C4-2B (cell line): ENCODE data around the gene TRIM27.
A peak's percentile ranks its signal among the peaks of the same experiment; 100 is the strongest.
"Not testable (repeated sequence)": the region's sequence is repeated elsewhere in the genome, so short reads cannot be mapped to it uniquely, and the experiment has no call there.

ENCODE experiments used
- H3K27ac ChIP-seq: fragments of 450-650 bp; 2 replicates; pipeline ENCODE4 v1.5.1; 2017
- CTCF ChIP-seq: fragments of 450-650 bp; conservative IDR thresholded peaks from 2 replicates; pipeline ENCODE4 v1.5.1; 2017; ENCODE audit warnings: mild to moderate bottlenecking
- ZFX ChIP-seq: fragments of 450-650 bp; IDR thresholded peaks from 2 replicates; pipeline ENCODE4 v1.6.1; 2017

The TRIM27 gene

DNA sequence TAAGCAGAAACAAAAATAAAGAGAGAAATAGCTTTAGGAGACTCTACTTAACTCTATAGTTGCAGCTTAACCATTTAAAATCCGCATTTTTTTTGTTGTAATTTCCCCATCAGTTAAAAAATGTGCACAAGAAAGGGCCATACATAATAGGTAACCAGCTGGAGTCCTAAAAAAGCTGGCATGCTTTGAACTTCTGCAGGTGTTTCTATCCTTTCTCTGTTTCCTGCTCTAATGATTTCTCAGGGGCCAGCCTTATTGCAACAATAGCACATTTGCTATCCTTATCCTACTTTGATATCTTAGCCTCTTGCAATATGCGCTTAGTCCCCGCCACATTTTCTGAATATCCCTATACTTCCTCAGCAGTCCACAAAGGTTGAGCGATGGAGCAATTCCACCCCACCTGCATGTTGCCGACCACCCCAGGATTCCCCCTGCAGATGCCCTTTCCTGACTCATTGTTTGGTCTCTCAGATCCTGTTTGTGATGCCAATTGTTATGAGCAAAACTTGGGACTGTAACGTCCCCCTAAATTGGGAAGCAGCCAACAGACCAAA, 48.5 kb downstream of the TRIM27 start:
- TF ChIP-seq ZFX (no peak), CTCF (no peak)
- no peak overlapping the region for H3K27ac ChIP-seq

GRCh38 chr6:28872157-28872817, 51.5 kb downstream of the TRIM27 start:
- H3K27ac ChIP-seq = not testable (repeated sequence)

- TF ChIP-seq CTCF (no peak), ZFX (no peak)
- no peak overlapping the region for H3K27ac ChIP-seq
Measured at GRCh38 chr6:28871335-28872156, 52.2 kb downstream of the TRIM27 start.

DNA sequence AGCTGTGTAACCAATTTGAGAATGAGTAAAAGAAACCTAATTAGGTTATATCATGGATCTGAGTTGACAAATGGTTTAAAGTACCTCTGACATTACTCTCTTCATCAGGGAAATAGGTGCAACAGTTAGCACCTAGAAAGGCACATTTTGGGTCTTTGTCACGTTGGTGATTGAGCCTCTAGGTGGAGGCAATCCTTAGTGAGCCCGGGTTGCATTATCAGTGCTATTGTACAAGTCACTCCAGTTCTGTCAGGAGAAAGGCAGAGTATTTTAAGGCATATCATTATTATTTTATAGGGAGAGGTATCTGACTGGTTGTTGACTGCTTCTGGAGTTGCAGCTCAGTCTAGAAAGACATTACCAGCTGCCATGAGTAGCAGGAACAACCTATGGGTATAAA, 54.9 kb downstream of the TRIM27 start:
- H3K27ac ChIP-seq = no peak overlapping the region
- no peak for TF ChIP-seq CTCF
- no peak for TF ChIP-seq ZFX

GRCh38 chr6:28867086-28867409, 56.7 kb downstream of the TRIM27 start:
- TF ChIP-seq CTCF = no peak
- no peak for TF ChIP-seq ZFX
- H3K27ac ChIP-seq = no peak overlapping the region

DNA sequence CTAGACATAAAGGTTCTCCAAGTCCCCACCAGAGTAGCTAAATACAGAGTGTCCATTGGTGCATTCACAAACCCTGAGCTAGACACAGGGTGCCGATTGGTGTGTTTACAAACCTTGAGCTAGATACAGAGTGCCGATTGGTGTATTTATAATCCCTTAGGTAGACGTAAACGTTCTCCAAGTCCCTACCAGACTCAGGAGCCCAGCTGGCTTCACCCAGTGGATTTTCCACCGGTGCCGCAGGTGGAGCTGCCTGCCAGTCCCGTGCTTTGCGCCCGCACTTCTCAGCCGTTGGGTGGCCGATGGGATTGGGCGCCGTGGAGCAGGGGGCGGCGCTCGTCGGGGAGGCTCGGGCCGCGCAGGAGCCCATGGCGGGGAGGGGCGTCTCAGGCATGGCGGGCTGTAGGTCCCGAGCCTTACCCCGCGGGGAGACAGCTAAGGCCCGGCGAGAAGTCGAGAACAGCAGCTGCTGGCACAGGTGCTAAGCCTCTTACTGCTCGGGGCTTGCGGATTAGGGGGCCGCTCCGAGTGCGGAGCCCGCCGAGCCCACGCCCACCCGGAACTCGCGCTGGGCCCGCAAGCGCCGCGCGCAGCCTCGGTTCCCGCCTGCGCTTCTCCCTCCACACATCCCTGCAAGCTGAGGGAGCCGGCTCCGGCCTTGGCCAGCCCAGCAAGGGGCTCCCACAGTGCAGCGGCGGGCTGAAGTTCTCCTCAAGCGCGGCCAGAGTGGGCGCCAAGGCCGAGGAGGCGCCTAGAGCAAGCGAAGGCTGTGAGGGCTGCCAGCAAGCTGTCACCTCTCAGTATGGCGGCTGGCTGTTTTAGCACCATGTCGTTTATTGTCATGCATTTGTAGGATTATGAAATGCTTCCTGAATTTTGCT, 57.3 kb downstream of the TRIM27 start:
- not testable (repeated sequence) for H3K27ac ChIP-seq

- no peak for TF ChIP-seq ZFX
- H3K27ac ChIP-seq = no peak overlapping the region
Measured at GRCh38 chr6:28865401-28866204, 58.2 kb downstream of the TRIM27 start.

- TF ChIP-seq CTCF = peak; percentile 66
- TF ChIP-seq ZFX = no peak; the same call in 1 of the 2 replicates
- H3K27ac ChIP-seq = peak overlapping the region; percentile 69
Measured at GRCh38 chr6:28864326-28864923, 59.4 kb downstream of the TRIM27 start.
